CD4-positive, alpha-beta T cell treated with Interleukin-4 for 4 hours (primary cell): ENCODE results near the gene DOCK1.

ENCODE experiments used
- DNase-seq: peaks from one replicate; pipeline ENCODE4 v3.0.0-alpha.2; 2020

Gene DOCK1

GRCh38 chr10:127013211-127013656 is 108.0 kb downstream of the DOCK1 start:
- DNase-seq, result no peak

GRCh38 chr10:127013691-127014473 is 108.7 kb downstream of the DOCK1 start:
- DNase-seq, result no peak

GRCh38 chr10:127014671-127015070 is 109.4 kb downstream of the DOCK1 start:
- DNase-seq, result no peak

- no peak for DNase-seq
Measured at GRCh38 chr10:127015373-127015772, 110.1 kb downstream of the DOCK1 start.

GRCh38 chr10:127016331-127016730 is 111.1 kb downstream of the DOCK1 start:
- DNase-seq, result no peak

GRCh38 chr10:127017541-127018297 is 112.5 kb downstream of the DOCK1 start:
- no peak for DNase-seq

- no peak for DNase-seq
Measured at GRCh38 chr10:127018298-127018650, 113.0 kb downstream of the DOCK1 start.

GRCh38 chr10:127018766-127019165 is 113.5 kb downstream of the DOCK1 start:
- no peak for DNase-seq

GRCh38 chr10:127020260-127020659 is 115.0 kb downstream of the DOCK1 start:
- DNase-seq, result no peak

- DNase-seq, result no peak
Measured at GRCh38 chr10:127021801-127022200, 116.6 kb downstream of the DOCK1 start.

GRCh38 chr10:127024685-127025435 is 119.6 kb downstream of the DOCK1 start:
- DNase-seq, result no peak

GRCh38 chr10:127027786-127028185 is 122.6 kb downstream of the DOCK1 start:
- no peak for DNase-seq

- no peak for DNase-seq
Measured at GRCh38 chr10:127028556-127028955, 123.3 kb downstream of the DOCK1 start.

GRCh38 chr10:127029061-127029460 is 123.8 kb downstream of the DOCK1 start:
- no peak for DNase-seq

GRCh38 chr10:127033216-127034033 is 128.2 kb downstream of the DOCK1 start:
- no peak for DNase-seq

- no peak for DNase-seq
Measured at GRCh38 chr10:127034034-127034633, 128.9 kb downstream of the DOCK1 start.

GRCh38 chr10:127034790-127035189 is 129.6 kb downstream of the DOCK1 start:
- DNase-seq, result no peak

GRCh38 chr10:127035827-127036226 is 130.6 kb downstream of the DOCK1 start:
- no peak for DNase-seq

- DNase-seq, result no peak
Measured at GRCh38 chr10:127036987-127037386, 131.8 kb downstream of the DOCK1 start.

- DNase-seq, result no peak
Measured at GRCh38 chr10:127039435-127039834, 134.2 kb downstream of the DOCK1 start.

- no peak for DNase-seq
Measured at GRCh38 chr10:127040756-127041155, 135.5 kb downstream of the DOCK1 start.

- no peak for DNase-seq
Measured at GRCh38 chr10:127041552-127041951, 136.3 kb downstream of the DOCK1 start.
